A549 (cell line): ENCODE measurements around the gene SMIM45.
A peak's percentile ranks its signal among the peaks of the same experiment; 100 is the strongest.

Experiments
- ATAC-seq, 2 experiments: fragments of 200-7000 bp in 1 of 2; fragments of >200 bp in 1 of 2; cut with Nextera tagmentation in 1 of 2; cut with Tn5 transposase in 1 of 2; 3 replicates each; pipeline versions ENCODE4 v1.8.0 to v1.9.1; 2018 to 2020; ENCODE audit warnings: mild to moderate bottlenecking in 1 of 2, moderate library complexity in 1 of 2
- CTCF ChIA-PET: fragments of 300-600 bp; sonication (Branson Sonifier 250); formaldehyde crosslinking; extraction: SDS; loops from one replicate; lab custom pipeline; 2021; ENCODE audit warnings: antibody characterized with exemption, inconsistent platforms; lab: Yijun Ruan, JAX
- POLR2A ChIA-PET: fragments of 350-600 bp; formaldehyde crosslinking; extraction: SDS; loops from one replicate; lab custom pipeline; 2021; ENCODE audit warnings: antibody characterized with exemption, inconsistent platforms; lab: Yijun Ruan, JAX
- DNase-seq, 2 experiments: peaks; one replicate each; pipeline versions ENCODE4 v3.0.0 to v3.0.0-alpha.2; 2011 to 2016; ENCODE audit warnings: low read depth in 1 of 2, low spot score in 1 of 2
- FAIRE-seq: peaks from 2 replicates; lab custom pipeline; 2011; peaks lifted over from hg19 to GRCh38; lab: Jason Lieb, UNC
- H3K27ac ChIP-seq, 2 experiments: fragments of >200 bp; sonication (Bioruptor Twin); formaldehyde crosslinking; 3 replicates each; pipeline ENCODE4 v1.5.1; 2016 to 2017
- H3K4me1 ChIP-seq: fragments of >200 bp; sonication (Bioruptor Twin); formaldehyde crosslinking; 3 replicates; pipeline ENCODE4 v1.6.1; 2016
- H3K4me2 ChIP-seq: fragments of >200 bp; sonication (Bioruptor Twin); formaldehyde crosslinking; 3 replicates; pipeline ENCODE4 v1.6.1; 2016
- H3K4me3 ChIP-seq: fragments of >200 bp; sonication (Bioruptor Twin); formaldehyde crosslinking; 3 replicates; pipeline ENCODE4 v1.5.1; 2016
- H3K9me3 ChIP-seq: fragments of >200 bp; sonication (Bioruptor Twin); formaldehyde crosslinking; 3 replicates; pipeline ENCODE4 v1.6.1; 2016
- EHMT2 ChIP-seq: fragments of 200-600 bp; sonication (generic); IDR thresholded peaks from 2 replicates; pipeline ENCODE4 v1.6.1; 2016; ENCODE audit warnings: antibody characterized with exemption, low read depth, mild to moderate bottlenecking, moderate library complexity
- EP300 ChIP-seq, 2 experiments: fragments of >200 bp; sonication (Bioruptor Twin); formaldehyde crosslinking; IDR thresholded peaks; 2 replicates in 1 of 2; 3 replicates in 1 of 2; pipeline ENCODE4 v1.6.1; 2016 to 2017
- ESRRA ChIP-seq: fragments of 150-350 bp; IDR thresholded peaks from 2 replicates; pipeline ENCODE4 v1.6.1; 2014; ENCODE audit warnings: mild to moderate bottlenecking, low read length, borderline replicate concordance
- FOSB ChIP-seq: fragments of 250-450 bp; sonication (Bioruptor Pico); IDR thresholded peaks from 2 replicates; pipeline ENCODE4 v1.5.0; 2020; ENCODE audit warnings: mild to moderate bottlenecking, moderate library complexity
- HOXB13 ChIP-seq: fragments of 250-450 bp; sonication (Bioruptor Pico); IDR thresholded peaks from 2 replicates; pipeline ENCODE4 v1.5.0; 2020; ENCODE audit warnings: low read depth, mild to moderate bottlenecking, moderate library complexity
- KDM1A ChIP-seq: fragments of 200-600 bp; sonication (generic); IDR thresholded peaks from 2 replicates; pipeline ENCODE4 v1.6.1; 2016; ENCODE audit warnings: low read depth, mild to moderate bottlenecking
- MYC ChIP-seq: IDR thresholded peaks from 2 replicates; pipeline ENCODE4 v1.6.1; 2012; ENCODE audit warnings: mild to moderate bottlenecking, inconsistent platforms, low read length, improper control_type of control experiment, borderline replicate concordance
- NFE2L2 ChIP-seq: fragments of 150-350 bp; conservative IDR thresholded peaks from 2 replicates; pipeline ENCODE4 v1.6.1; 2014; ENCODE audit warnings: low read length
- RAD21 ChIP-seq, 2 experiments: fragments of >200 bp in 1 of 2; sonication (Bioruptor Twin) in 1 of 2; formaldehyde crosslinking in 1 of 2; IDR thresholded peaks in 1 of 2; conservative IDR thresholded peaks in 1 of 2; 2 replicates in 1 of 2; 3 replicates in 1 of 2; pipeline ENCODE4 v1.6.1; 2012 to 2018; ENCODE audit warnings: inconsistent platforms in 1 of 2
- SREBF2 ChIP-seq: fragments of 450-650 bp; IDR thresholded peaks from 2 replicates; pipeline ENCODE4 v1.6.1; 2014; ENCODE audit warnings: mild to moderate bottlenecking, moderate library complexity
- ZNF302 ChIP-seq: fragments of 250-450 bp; sonication (Bioruptor Pico); IDR thresholded peaks from 2 replicates; pipeline ENCODE4 v1.9.0; 2021; ENCODE audit warnings: inconsistent platforms, mild to moderate bottlenecking, moderate library complexity
- WGBS: methylation state at CpG from one replicate; pipeline ENCODE4 v1.1.6; 2017; ENCODE audit errors: missing lambda C conversion rate; 5-methylcytosine and 5-hydroxymethylcytosine counted together
- TF ChIP-seq, protein P1 (sequence below): fragments of 450-650 bp; IDR thresholded peaks from 2 replicates; pipeline ENCODE4 v1.6.1; 2014; ENCODE audit warnings: antibody characterized with exemption
- TF ChIP-seq, protein P2 (sequence below): IDR thresholded peaks from 2 replicates; pipeline ENCODE4 v1.6.1; 2012; ENCODE audit warnings: low read depth, borderline replicate concordance
- TF ChIP-seq, protein P3 (sequence below): fragments of 250-450 bp; sonication (Bioruptor Pico); IDR thresholded peaks from 2 replicates; pipeline ENCODE4 v1.5.0; 2021; ENCODE audit warnings: mild to moderate bottlenecking, moderate library complexity, borderline replicate concordance
- TF ChIP-seq, protein P4 (sequence below): fragments of 250-450 bp; sonication (Bioruptor Pico); IDR thresholded peaks from 2 replicates; pipeline ENCODE4 v1.5.0; 2020; ENCODE audit warnings: low read depth, mild to moderate bottlenecking, moderate library complexity

Gene SMIM45

DNA sequence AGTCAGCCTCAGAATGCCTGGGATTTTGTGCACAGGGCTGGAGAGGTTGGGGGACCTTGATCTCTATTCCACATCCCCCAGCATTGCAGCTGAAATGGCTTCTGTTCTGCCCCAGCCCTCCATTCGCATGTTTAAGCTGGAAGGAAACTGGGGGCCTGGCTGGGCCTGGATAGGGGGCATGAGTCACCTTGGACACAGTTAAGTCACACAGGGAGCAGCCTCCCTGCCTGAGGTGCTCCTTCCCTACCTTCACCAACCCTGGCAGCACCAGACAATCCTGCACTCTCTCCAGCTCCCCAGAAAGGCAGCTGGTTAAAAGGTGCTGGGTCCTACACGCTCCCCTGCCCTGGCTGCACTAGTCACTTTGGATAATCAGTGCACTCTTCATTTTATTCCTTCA lies 763 bp downstream of the SMIM45 start:
- Histone ChIP-seq H3K4me2 (no peak overlapping the region), H3K4me1 (no peaks in the 10 kb centered on the region; the same call in 2 of the 3 replicates), H3K27ac (no peak overlapping the region), H3K9me3 (no peaks in the 10 kb centered on the region), H3K4me3 (no peak overlapping the region)
- TF ChIP-seq SREBF2 (no peak), HOXB13 (no peak), RAD21 (conservative IDR thresholded peaks at IDR 0.05 in 1 of 2, IDR thresholded peaks at IDR 0.05 in 1 of 2) (no peak), FOSB (CRISPR knock-in tag) (no peak), NFE2L2 (no peak), ESRRA (no peak), MYC (no peak), ZNF302 (CRISPR knock-in tag) (no peak), EP300 (IDR thresholded peaks at IDR 0.05) (no peak), EHMT2 (no peak)
- TF ChIP-seq, protein P1, sequence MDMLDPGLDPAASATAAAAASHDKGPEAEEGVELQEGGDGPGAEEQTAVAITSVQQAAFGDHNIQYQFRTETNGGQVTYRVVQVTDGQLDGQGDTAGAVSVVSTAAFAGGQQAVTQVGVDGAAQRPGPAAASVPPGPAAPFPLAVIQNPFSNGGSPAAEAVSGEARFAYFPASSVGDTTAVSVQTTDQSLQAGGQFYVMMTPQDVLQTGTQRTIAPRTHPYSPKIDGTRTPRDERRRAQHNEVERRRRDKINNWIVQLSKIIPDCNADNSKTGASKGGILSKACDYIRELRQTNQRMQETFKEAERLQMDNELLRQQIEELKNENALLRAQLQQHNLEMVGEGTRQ = no peak
- TF ChIP-seq, protein P2, sequence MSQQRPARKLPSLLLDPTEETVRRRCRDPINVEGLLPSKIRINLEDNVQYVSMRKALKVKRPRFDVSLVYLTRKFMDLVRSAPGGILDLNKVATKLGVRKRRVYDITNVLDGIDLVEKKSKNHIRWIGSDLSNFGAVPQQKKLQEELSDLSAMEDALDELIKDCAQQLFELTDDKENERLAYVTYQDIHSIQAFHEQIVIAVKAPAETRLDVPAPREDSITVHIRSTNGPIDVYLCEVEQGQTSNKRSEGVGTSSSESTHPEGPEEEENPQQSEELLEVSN = no peak
- TF ChIP-seq, protein P3, sequence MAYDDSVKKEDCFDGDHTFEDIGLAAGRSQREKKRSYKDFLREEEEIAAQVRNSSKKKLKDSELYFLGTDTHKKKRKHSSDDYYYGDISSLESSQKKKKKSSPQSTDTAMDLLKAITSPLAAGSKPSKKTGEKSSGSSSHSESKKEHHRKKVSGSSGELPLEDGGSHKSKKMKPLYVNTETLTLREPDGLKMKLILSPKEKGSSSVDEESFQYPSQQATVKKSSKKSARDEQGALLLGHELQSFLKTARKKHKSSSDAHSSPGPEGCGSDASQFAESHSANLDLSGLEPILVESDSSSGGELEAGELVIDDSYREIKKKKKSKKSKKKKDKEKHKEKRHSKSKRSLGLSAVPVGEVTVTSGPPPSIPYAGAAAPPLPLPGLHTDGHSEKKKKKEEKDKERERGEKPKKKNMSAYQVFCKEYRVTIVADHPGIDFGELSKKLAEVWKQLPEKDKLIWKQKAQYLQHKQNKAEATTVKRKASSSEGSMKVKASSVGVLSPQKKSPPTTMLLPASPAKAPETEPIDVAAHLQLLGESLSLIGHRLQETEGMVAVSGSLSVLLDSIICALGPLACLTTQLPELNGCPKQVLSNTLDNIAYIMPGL (CRISPR knock-in tag) = no peak
- TF ChIP-seq, protein P4, sequence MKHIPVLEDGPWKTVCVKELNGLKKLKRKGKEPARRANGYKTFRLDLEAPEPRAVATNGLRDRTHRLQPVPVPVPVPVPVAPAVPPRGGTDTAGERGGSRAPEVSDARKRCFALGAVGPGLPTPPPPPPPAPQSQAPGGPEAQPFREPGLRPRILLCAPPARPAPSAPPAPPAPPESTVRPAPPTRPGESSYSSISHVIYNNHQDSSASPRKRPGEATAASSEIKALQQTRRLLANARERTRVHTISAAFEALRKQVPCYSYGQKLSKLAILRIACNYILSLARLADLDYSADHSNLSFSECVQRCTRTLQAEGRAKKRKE (CRISPR knock-in tag) = no peak
- 83% methylated on average over 2 of the region's 2 CpGs for WGBS
- FAIRE-seq (no peak), ATAC-seq (0 out of 6 replicates have a peak, but pooled peaks of 1 of the 2 experiments have one; percentile 5), DNase-seq (no peak)
- ChIA-PET CTCF (interaction anchor here (0.8 to 2.1 kb wide), 2 partner anchors 12 to 138 kb away, joined by 3 to 10 read pairs; partner anchors contain the start of gene NDUFA6), POLR2A (no interaction called here)

DNA sequence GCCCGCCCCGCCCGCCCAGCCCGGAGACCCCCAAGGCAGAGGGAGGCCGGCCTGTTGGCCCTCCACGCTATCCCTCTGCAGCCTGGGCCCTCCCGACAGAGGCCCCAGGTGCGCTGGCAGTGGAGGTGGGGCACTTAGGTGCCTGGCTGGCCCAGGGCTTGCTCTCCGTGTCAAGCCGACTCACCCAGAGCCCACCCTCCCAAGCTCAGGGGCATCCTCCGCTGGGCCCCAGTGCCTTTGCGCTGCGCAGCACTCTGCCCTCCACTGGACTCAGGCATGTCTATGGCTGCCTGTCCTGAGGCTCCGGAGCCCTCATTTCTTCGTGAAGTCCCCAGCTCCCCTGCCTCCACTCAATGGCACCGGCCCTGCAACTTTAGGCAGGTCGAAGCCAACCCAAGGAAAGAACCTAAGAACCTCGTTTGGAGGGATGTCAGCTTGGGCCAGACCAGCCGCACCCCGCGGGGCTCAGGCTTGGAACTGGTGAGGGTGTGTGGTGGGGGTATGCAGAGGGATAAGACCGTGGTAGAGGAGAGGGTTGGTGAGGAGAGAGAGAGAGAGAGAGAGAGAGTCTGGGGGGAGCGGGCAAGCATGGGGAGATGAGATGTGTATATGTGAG lies 6.1 kb downstream of the SMIM45 start:
- ChIA-PET POLR2A (no interaction called here), CTCF (interaction anchor here (0.6 to 1.2 kb wide), 7 partner anchors 8 to 217 kb away, joined by 3 to 5 read pairs (median 3); partner anchors contain the start of gene CENPM)
- H3K27ac ChIP-seq = peak overlapping the region; percentile 51 to 72; a peak in 5 of 6 replicates
- H3K9me3 ChIP-seq = no peaks in the 10 kb centered on the region
- FAIRE-seq (no peak), DNase-seq (no peak), ATAC-seq (peak; percentile 28 to 63; a peak in 3 of 6 replicates)
- no peaks in the 10 kb centered on the region for H3K4me1 ChIP-seq
- TF ChIP-seq, protein P3 (CRISPR knock-in tag) = no peak
- no peak for TF ChIP-seq KDM1A
- WGBS = 86% methylated on average over 7 of the region's 23 CpGs
- H3K4me3 ChIP-seq = no peak overlapping the region
- H3K4me2 ChIP-seq = peak overlapping the region; percentile 73
